ENCODE data around the gene SLC5A1.
"Not testable (repeated sequence)": the region's sequence is repeated elsewhere in the genome, so short reads cannot be mapped to it uniquely, and the experiment has no call there.

The SLC5A1 gene

GRCh38 chr22:32088084-32088483, 45.0 kb downstream of the SLC5A1 start:
- DNase-seq (ENCODE audit: low read depth, low spot score), result no peak

- DNase-seq (ENCODE audit: low read depth, low spot score), result no peak
These were observed 54.0 kb downstream of the SLC5A1 start for GRCh38 chr22:32097018-32097417.

GRCh38 chr22:32097881-32098499, 54.9 kb downstream of the SLC5A1 start:
- no peak for DNase-seq (ENCODE audit: low read depth, low spot score)

GRCh38 chr22:32100711-32101110, 57.6 kb downstream of the SLC5A1 start:
- no peak for DNase-seq (ENCODE audit: low read depth, low spot score)

GRCh38 chr22:32103658-32104315, 60.7 kb downstream of the SLC5A1 start:
- DNase-seq (ENCODE audit: low read depth, low spot score), result no peak

- DNase-seq (ENCODE audit: low read depth, low spot score), result no peak
These were observed 63.9 kb downstream of the SLC5A1 start for GRCh38 chr22:32106930-32107329.

- DNase-seq (ENCODE audit: low read depth, low spot score), result no peak
These were observed 69.3 kb downstream of the SLC5A1 start for GRCh38 chr22:32112380-32112779.

- no peak for DNase-seq (ENCODE audit: low read depth, low spot score)
These were observed 76.6 kb downstream of the SLC5A1 start for GRCh38 chr22:32119568-32120235.

- no peak for DNase-seq (ENCODE audit: low read depth, low spot score)
These were observed 77.5 kb downstream of the SLC5A1 start for GRCh38 chr22:32120603-32121002.

GRCh38 chr22:32122899-32123298, 79.8 kb downstream of the SLC5A1 start:
- no peak for DNase-seq (ENCODE audit: low read depth, low spot score)

GRCh38 chr22:32123657-32124056, 80.6 kb downstream of the SLC5A1 start:
- DNase-seq (ENCODE audit: low read depth, low spot score), result no peak

- no peak for DNase-seq (ENCODE audit: low read depth, low spot score)
These were observed 84.8 kb downstream of the SLC5A1 start for GRCh38 chr22:32127904-32128303.

GRCh38 chr22:32130464-32130863, 87.4 kb downstream of the SLC5A1 start:
- no peak for DNase-seq (ENCODE audit: low read depth, low spot score)

GRCh38 chr22:32132126-32132525, 89.1 kb downstream of the SLC5A1 start:
- no peak for DNase-seq (ENCODE audit: low read depth, low spot score)

GRCh38 chr22:32132783-32133182, 89.7 kb downstream of the SLC5A1 start:
- DNase-seq (ENCODE audit: low read depth, low spot score), result no peak

- not testable (repeated sequence) for DNase-seq (ENCODE audit: low read depth, low spot score)
These were observed 91.7 kb downstream of the SLC5A1 start for GRCh38 chr22:32134796-32135195.

GRCh38 chr22:32135958-32136357, 92.9 kb downstream of the SLC5A1 start:
- not testable (repeated sequence) for DNase-seq (ENCODE audit: low read depth, low spot score)

GRCh38 chr22:32136881-32137280, 93.8 kb downstream of the SLC5A1 start:
- not testable (repeated sequence) for DNase-seq (ENCODE audit: low read depth, low spot score)

- peak; percentile 50 for DNase-seq (ENCODE audit: low read depth, low spot score)
These were observed 94.8 kb downstream of the SLC5A1 start for GRCh38 chr22:32137731-32138324.

- DNase-seq (ENCODE audit: low read depth, low spot score), result not testable (repeated sequence)
These were observed 95.5 kb downstream of the SLC5A1 start for GRCh38 chr22:32138576-32138975.

- DNase-seq (ENCODE audit: low read depth, low spot score), result not testable (repeated sequence)
These were observed 97.6 kb downstream of the SLC5A1 start for GRCh38 chr22:32140688-32141087.

GRCh38 chr22:32142600-32142999, 99.5 kb downstream of the SLC5A1 start:
- no peak for DNase-seq (ENCODE audit: low read depth, low spot score)
